Stimulated activated CD4-positive, alpha-beta T cell treated with anti-CD3 and anti-CD28 coated beads, TNF-alpha, amount 100 ng/mL, for 1 hour (primary cell): ENCODE data around the gene RAP1GAP2.
"Not testable (repeated sequence)": the region's sequence is repeated elsewhere in the genome, so short reads cannot be mapped to it uniquely, and the experiment has no call there.

ENCODE experiments used
- DNase-seq, 3 donors: peaks; one replicate each; pipeline ENCODE4 v3.0.0-alpha.2; 2020; ENCODE audit warnings: low read depth in 3 of 3, low spot score in 1 of 3

RAP1GAP2 gene

DNA sequence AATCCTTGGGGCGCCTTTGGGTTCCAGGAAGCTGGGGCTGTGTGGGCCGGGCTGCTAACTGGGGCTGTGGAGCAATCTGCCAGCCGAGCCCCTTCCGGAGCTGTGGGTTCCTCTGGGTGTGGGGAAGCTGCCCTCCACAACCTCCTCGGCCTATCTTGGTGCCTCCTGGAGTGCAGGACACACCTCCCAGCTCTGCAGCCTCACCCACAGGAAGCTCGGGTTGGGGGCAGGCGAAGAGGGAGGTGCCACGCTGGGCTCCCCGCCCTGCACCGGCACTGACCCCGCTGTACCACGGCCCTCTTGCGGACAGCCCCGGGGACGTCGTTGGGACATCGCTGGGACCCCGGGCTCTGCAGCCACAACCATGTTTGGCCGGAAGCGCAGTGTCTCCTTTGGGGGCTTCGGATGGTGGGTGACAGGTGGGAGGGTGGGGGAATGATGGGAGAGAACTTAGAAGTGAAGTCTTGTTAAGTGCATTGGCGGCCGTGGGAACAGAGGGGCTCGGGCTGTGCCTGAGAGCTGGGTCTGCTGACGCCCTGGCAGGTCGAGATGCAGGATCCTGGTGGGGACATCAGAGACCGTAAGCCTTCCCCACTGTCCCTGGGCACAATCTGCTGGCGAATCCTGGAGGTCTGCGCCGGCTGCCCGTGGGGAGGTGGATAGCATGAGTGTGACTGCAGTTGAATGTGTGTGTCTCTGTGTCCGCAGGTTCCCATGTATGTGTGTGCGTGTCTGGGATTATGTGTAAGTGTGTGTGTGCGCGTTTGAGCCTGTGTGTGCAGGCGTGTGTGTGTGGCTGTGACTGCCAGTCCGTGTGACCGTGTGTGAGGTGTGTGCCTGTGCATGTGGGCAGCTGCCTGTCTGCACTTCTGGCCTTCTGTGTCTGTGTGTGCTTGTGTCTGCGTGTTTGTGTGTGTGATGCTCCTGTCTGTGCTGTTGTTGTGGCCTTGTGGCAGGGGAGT is at the start of gene RAP1GAP2:
RAP1GAP2 (plus strand) TSS at position 275 of the 962 bp plus-strand sequence; CDS start at position 365, 90 bp downstream.
- peak in 2 of 3 donors; percentile 25 to 29 for DNase-seq

DNA sequence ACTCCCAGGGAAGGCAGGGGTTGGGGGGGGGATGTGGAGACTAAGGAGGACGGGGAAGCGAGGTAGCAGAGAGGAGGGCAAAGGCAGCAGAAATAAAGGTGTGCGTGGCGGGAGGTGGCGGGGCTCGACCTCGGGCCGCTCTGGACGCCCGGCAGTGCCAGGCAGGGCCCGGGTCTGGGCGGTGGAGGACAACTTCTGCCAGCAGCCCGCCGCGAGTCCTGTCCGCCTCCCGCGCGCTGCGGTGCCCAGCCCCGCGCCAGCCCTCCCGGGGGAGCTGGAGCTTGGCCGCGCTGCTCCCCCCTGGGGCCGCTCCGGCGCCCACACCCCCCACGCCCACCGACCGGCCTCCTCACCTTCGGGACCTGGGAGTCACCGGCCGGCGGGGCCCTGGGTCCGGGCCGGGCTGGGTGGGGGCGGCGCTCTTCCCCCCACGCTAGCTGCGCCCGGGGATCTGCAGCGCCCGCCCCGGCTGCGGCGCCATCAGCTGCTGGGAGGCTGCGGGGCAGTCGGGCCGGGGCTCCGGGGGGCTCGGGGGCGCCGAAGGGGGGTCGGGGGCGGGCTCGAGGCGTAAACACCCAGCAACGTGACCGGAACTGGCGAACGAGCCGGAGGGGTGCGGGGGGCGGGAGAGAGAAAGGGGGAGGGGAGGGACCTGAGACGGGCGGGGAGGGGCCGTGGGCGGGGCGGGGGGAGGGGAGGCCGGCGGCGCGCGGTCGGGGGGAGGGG is 47.0 kb upstream of the RAP1GAP2 start, which contains the start of gene CCDC92B:
CCDC92B (minus strand) TSS at position 595 of the 726 bp plus-strand sequence. CDS start 14,507 bp downstream, outside the sequence.
- no peak for DNase-seq

DNA sequence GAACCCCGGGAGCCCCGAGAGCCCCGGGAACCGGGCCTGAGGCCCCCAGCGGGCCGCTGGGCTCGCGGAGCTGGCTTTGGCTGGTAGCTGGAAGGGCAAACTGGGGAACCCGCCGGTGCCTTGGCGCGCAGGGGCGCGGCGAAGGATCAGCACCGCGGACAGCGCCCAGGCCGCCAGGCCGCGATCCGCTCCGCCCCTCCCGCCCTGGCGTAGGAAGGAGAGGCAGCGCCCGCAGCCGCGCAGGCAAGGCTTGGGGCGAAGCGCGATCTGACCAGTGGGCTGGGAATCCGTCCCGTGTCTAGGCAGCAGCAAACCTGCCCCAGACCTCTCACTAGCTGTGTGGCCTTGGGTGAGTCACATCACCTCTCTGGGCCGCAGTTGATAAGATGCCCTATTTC is 46.5 kb upstream of the RAP1GAP2 start:
- peak; percentile 16 to 63 (median 34) for DNase-seq

DNA sequence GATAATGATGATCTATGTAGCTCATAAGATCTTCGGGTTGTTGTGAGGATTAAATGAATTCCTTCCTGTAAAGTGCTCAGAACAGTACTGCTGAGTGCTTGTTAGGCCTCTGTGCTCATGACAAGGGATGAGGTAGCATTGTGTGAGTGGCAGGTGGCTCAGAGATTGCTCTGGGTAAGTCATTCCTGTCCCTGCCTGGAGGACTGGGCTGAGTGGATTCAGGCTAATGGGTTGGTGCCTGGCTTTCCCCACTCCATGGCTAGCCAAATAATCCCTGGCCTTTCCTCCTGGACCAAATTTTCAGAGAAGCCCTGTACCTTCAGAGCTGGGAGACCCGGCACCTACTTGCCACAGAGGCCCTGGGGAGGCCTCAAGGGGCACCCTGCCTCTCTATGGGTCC is 45.5 kb upstream of the RAP1GAP2 start:
- no peak for DNase-seq

DNA sequence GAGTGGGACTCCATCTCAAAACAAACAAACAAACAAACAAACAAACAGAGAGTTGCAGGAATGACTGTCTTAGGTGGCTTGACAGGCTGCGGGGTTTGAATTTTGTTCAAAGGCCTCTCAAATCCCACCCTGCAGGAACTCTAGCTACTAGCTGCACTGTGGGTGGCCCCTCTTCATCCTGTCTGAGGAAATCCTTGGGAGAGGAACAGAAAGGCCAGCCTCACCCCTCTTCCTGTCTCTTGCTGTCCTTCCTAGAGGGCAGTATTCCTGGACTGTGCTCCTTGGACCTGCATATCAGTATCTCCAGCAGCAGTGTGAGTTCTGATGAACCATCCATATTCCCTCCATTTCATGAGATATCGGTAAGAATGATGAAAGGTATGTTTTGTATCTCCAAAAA is 44.7 kb upstream of the RAP1GAP2 start:
- DNase-seq = no peak

DNA sequence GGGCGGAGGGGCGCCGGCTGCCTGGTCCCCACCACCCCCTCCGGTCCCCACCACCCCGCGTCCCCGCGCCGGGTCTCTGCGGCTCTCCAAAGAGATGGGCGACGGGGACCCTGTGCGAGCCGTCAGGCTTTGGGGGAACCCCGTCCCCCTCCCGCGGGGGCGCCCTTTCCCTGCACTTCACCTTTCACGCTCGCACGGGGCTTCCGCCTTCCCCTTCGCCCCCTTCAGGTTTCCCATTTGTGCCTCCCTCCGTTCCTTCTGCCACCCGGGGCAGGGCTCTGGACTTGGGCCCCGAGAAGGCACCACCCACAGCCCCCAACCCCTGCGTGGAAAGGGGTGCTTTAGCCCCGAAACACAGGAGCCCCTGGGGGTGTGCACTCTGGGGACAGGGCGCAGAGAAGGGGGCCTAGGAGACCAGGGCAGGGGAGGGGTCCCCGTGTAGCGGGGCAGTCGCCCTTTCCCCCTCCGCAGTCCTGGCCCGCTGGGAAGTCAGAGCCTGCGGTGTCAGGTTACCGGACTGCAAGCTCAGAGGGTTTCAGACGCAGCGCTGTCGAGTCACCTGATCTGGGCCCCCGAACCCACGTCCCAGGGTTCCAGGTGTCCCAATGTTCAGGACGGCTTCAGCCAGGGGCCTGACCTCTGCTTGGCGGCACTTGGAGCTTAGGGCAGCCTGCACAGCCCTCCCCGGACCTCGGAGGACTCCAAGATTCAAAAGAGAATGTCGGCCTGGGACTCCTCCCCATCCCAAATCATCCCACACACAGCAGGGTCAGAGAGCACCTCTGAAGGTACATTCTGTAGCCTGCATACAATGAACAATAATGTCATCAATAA is 40.1 kb upstream of the RAP1GAP2 start:
- DNase-seq = no peak

DNA sequence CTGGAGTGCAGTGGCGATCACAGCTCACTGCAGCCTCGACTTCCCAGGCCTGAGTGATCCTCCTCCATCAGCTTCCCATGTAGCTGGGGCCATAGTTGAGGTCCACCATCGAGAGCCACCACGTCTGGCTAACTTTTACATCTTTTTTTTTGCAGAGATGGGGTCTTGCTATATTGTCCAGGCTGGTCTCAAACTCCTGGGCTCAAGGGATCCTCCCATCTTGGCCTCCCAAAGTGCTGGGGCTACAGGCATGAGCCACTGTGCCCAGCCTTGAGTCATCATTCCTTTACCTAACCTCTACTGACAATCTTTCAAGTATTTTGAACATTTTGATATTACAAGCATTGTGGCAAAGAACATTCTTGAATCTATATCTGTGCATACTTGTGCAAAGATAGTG is 37.4 kb upstream of the RAP1GAP2 start:
- no peak for DNase-seq

DNA sequence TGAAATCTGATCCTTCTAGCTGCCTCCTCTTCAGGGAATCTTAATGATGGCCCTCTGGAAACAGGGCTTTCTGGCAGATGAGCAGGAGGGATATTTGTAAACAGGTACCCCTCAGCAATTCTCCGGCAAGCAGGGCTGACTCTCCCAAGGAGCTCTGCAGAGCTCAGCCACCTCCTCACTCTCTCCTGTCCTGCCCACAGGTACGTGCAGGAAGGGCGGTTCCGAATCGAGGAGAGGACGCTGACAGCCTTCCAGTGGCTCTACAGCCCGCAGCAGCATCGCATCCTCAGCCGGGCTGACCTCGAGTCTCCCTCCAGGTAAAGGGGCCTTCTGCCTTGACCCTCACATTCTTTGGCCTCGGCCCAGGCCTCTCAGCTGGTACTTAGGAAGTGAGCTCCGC is 26.1 kb upstream of the RAP1GAP2 start:
- DNase-seq = no peak

DNA sequence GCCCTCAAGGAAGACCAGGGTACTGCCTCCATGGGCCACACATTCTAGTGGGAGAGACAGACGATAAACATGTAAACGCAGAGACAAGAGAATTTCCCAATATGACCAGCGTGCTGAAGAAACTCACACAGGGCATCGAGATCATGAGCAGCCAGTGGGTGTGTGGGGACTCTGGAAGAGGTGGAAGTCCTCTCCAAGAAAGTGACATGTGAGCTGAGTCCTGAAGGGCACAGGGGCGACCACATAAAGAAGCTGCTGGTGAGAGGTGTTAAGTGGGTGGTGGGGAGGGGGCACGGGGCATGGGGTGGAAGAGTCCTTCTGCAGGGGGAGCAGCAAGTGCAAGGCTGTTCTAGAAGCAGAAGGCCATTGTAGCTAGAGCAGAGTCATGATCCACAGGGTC is 21.0 kb upstream of the RAP1GAP2 start:
- DNase-seq = no peak

DNA sequence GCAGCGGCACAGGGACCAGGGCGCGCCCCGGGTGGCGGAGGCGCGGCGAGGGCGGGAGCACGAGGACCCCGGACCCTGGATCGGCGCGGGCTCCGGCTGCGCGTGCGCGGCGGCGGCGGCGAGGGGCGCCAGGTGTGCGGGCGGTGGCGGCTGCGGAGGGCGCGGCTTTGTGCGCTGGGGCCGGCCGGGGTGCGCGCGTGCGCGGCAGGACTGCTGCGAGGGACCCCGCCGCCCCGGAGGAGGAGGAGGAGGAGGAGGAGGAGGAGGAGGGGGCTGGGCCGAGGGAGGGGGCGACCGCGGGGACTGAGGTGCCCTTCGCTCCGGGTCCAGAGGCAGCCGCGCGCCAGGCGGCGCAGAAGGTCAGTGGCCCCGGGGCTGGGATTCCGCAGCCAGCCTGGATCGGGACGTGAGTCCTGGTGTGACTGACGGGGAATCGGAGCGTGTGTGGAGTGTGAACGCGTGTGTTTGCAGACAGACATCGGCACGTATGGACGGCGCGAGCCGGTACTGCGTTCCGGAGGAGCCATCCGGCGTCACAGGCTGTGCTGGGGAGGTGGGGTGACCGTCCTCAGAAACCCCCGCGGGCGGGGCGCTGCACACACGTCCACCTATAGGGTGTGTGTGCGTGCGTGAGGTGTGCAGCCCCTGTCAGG is 19.5 kb upstream of the RAP1GAP2 start:
- DNase-seq = no peak

DNA sequence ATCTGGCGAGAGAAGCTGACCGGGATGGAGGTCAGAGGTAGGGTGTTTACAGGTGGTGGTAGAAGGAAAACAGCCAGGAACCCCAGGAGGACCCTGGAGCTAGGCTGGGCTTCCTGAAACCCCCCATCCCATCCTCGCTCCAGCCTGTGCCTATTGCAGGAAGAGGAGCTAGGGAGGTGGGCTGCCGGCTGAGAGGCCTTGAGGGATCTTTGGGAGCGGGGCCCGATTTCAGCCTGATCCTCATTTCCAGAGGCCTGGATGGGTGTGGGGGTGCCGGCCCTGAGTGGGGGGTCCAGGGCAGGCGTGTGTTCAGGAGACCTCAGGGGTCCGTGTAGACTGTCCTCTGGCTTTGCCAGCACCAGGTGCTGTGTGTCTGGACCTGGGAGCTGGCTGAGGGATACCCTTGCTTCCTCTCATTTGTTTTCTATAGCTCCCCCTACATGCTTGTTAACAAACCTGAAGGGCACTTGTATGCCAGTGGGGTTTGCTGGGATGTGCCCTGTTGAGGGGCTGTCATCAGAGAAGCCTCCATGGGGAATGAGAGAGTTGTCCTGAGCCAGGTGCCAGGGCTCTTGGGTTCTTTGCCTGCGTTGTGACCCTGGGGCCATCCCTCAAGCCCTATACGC is 18.9 kb upstream of the RAP1GAP2 start:
- no peak for DNase-seq

DNA sequence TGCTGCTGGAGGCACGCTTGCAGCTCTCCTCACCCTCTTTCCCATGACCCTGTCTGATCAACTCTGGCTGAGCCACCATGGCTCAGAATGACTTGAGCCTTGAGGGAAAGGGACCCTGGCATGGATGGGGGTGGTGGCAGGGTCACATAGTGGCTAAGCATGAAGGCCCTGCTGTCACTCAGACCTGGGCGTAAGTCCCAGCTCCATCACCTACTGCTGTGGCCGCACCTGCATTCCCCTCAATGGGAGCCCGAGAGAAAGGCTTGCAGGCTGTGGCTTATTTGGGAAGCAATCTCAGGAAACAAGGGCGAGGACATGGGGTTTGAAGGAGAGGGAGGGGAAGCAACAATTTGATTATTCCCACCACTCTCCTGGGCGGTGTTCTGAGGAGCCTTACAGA is 17.7 kb upstream of the RAP1GAP2 start:
- no peak for DNase-seq

DNA sequence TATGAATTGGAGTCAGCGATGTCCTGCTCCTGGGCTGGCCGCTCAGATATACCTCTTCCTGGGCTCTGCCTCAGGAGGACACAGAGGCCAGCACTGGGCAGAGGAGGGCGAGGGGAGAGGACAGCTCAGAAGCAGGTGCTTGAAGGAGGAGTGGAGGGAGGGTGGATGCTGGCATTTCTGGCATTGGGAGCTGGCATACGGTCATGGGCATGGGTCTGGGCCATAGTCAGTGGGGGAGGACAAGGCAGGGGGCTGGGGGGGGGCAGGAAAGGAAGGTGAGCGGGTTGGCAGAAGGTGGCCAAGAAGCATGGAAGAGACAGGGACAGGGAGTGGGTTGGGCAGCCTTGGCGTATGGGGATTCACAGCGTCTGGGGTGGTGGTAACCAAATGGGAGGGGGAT is 16.7 kb upstream of the RAP1GAP2 start:
- DNase-seq = no peak

DNA sequence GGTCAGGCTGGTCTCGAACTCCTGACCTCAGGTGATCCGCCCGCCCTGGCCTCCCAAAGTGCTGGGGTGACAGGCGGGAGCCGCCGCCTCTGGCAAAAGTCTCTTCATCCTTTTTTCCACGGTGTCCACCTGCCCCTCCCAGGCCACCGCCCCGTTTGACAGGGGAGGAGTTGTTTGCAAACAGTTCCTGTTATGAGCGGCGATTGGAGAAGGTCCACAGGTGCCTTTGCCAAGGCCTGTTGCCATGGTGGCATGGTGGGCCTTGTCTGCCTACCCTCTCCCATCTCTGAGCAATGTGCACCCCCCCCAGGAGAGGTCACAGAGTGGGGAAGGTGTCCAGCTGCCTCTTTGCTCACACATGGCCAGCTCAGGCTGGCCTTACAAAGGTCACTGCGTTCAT is 16.0 kb upstream of the RAP1GAP2 start:
- DNase-seq = no peak

DNA sequence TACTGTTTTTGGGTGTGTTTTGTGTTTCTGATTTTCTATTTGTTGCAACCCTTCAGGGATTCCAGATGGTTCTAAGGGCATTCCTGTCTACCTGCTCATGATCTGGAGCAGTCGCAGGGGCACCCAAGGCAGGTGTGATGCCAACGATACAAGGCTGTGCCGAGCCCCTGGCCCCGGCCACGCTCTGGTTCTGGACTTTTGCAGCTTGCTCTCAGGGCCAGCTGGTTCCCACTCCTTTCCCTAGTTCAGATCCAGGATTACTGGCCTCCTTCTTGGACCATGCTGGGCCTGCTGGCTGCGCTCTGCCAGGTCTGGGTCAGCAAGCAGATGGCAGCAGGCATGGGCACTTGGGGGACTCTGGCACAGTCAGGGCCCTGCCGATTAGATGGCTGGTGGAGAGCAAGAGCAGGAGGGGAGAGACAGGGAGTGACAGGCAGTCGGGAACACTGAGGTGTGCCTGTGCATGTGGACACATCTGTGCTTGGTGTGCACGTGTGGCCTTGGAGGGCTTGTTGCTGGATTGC is 15.2 kb upstream of the RAP1GAP2 start:
- DNase-seq = no peak

DNA sequence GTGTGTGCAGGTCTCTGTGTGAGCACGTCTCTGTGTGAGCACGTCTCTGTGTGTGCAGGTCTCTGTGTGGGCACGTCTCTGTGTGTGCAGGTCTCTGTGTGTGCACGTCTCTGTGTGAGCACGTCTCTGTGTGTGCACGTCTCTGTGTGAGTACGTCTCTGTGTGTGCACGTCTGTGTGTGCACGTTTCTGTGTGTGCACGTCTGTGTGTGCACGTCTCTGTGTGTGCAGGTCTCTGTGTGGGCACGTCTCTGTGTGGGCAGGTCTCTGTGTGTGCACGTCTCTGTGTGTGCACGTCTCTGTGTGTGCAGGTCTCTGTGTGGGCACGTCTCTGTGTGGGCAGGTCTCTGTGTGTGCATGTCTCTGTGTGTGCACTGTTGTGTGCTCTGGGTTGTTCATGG is 14.6 kb upstream of the RAP1GAP2 start:
- DNase-seq = not testable (repeated sequence)

DNA sequence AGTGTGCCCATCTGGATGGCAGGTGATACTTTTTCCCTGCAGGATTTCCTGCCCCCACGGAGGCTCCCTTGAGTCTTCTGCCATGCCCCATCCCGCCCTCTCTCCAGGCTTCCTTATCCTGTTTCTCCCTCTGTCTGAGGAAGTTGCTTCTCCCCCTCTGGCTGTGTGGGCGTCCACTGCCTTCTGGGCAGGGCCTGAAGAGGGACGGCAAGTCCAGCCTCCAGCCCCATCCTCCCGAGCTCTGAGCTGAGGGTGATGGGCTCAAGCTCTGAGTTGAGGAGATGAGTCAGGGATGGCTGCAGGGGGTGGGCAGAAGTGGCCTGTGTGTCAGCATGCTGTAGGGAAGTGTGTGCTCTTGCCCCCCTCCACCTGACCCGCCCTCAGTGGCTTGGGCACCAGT is 14.2 kb upstream of the RAP1GAP2 start:
- DNase-seq = no peak

DNA sequence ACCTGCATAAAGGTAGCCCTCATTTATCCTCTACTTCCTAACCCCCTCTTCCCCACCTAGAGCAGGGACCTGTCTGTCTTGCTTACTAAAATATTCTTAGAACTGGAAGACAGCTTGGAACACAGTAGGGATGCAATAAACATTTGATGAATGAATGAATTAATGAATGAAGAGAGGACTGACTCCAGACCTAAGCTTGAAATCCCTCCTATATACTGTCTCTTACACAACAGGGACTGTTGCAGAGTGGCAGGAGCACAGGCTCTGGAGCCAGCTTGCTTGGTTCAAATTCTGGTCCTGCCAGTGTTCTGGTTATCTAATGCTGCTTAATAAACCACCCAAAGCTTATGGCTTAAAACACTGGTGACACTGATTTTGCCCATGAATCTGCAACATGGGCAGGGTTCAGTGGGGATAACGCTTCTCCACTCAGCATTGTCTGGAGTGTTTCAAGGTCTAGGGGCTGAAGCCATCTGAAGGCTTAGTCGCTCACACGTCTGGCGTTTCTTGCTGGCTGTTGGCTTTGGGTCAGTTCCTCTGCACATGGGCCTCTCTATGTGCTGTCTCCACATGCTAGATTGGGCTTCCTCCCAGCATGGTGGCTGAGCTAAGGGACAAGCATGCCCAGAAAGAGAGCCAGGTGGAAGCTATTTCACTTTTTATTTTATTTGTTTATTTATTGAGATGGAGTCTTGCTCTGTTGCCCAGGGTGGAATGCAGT is 12.8 kb upstream of the RAP1GAP2 start:
- DNase-seq = no peak

DNA sequence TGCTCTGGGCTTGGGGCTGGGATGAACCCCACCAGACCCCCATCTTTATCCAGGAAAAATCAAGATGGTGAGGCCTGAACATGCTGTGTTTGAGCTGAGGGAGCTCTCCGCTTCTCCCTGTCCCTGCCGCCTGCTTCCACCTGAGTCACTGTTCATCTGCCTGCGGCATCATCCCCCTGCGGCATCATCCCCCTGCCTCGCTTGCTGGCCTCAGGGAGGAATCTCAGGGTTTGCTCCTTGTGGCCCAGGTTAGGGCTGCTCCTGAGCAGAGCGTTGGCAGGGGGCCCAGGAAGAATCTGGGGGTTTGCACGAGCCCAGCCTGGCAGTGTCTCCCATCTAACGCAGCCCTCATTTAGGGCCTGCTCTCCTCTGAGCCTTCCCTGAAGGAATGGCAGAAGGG is 11.4 kb upstream of the RAP1GAP2 start:
- DNase-seq = no peak
